ENCODE data around the gene MAP3K5.

The MAP3K5 gene

GRCh38 chr6:136812174-136812573 is 19.9 kb upstream of the MAP3K5 start:
- Histone ChIP-seq H3K27ac (no peak overlapping the region), H3K36me3 (no peaks in the 10 kb centered on the region), H3K4me3 (ENCODE audit: low read depth in 1 of 2, low read length in 1 of 2) (no peak overlapping the region), H3K4me1 (ENCODE audit: control insufficient read depth in 1 of 2, insufficient read depth in 1 of 2, low read depth in 1 of 2, low read length in 1 of 2) (no peaks in the 10 kb centered on the region), H3K27me3 (no peaks in the 10 kb centered on the region), H3K9me3 (no peaks in the 10 kb centered on the region)
- TF ChIP-seq CTCF (IDR thresholded peaks at IDR 0.05): no peak

GRCh38 chr6:136811272-136811671 is 19.0 kb upstream of the MAP3K5 start:
- Histone ChIP-seq H3K4me1 (ENCODE audit: control insufficient read depth in 1 of 2, insufficient read depth in 1 of 2, low read depth in 1 of 2, low read length in 1 of 2) (no peaks in the 10 kb centered on the region), H3K27ac (no peak overlapping the region), H3K36me3 (no peaks in the 10 kb centered on the region), H3K4me3 (ENCODE audit: low read depth in 1 of 2, low read length in 1 of 2) (no peak overlapping the region), H3K9me3 (no peaks in the 10 kb centered on the region), H3K27me3 (no peaks in the 10 kb centered on the region)
- TF ChIP-seq CTCF (IDR thresholded peaks at IDR 0.05): no peak

GRCh38 chr6:136809091-136809860 is 17.0 kb upstream of the MAP3K5 start:
- Histone ChIP-seq H3K27ac (no peak overlapping the region), H3K4me1 (ENCODE audit: control insufficient read depth in 1 of 2, insufficient read depth in 1 of 2, low read depth in 1 of 2, low read length in 1 of 2) (no peaks in the 10 kb centered on the region), H3K9me3 (no peaks in the 10 kb centered on the region), H3K36me3 (no peaks in the 10 kb centered on the region), H3K4me3 (ENCODE audit: low read depth in 1 of 2, low read length in 1 of 2) (no peak overlapping the region), H3K27me3 (no peaks in the 10 kb centered on the region)
- TF ChIP-seq CTCF (IDR thresholded peaks at IDR 0.05): no peak

GRCh38 chr6:136803608-136804007 is 11.3 kb upstream of the MAP3K5 start:
- Histone ChIP-seq H3K4me1 (ENCODE audit: control insufficient read depth in 1 of 2, insufficient read depth in 1 of 2, low read depth in 1 of 2, low read length in 1 of 2) (no peaks in the 10 kb centered on the region), H3K27me3 (no peaks in the 10 kb centered on the region), H3K4me3 (ENCODE audit: low read depth in 1 of 2, low read length in 1 of 2) (no peak overlapping the region), H3K9me3 (no peaks in the 10 kb centered on the region), H3K27ac (no peak overlapping the region), H3K36me3 (no peaks in the 10 kb centered on the region)
- TF ChIP-seq CTCF (IDR thresholded peaks at IDR 0.05): no peak

GRCh38 chr6:136801581-136801980 is 9.3 kb upstream of the MAP3K5 start:
- H3K4me3 ChIP-seq (ENCODE audit: low read depth in 1 of 2, low read length in 1 of 2): no peak overlapping the region
- H3K9me3 ChIP-seq: no peaks in the 10 kb centered on the region
- H3K27ac ChIP-seq: no peak overlapping the region
- no peaks in the 10 kb centered on the region for H3K27me3 ChIP-seq
- no peak for TF ChIP-seq CTCF (IDR thresholded peaks at IDR 0.05)
- no peaks in the 10 kb centered on the region for H3K4me1 ChIP-seq (ENCODE audit: control insufficient read depth in 1 of 2, insufficient read depth in 1 of 2, low read depth in 1 of 2, low read length in 1 of 2)
- no peaks in the 10 kb centered on the region for H3K36me3 ChIP-seq

Data from neutrophil (primary cell).